Astrocyte (in vitro differentiated cells and primary cell): ENCODE measurements around the gene TRIM72.

Experiments
- CTCF ChIP-seq: IDR thresholded peaks from 2 replicates; pipeline ENCODE4 v1.5.1; 2011; ENCODE audit warnings: low read depth, mild to moderate bottlenecking, inconsistent platforms, low read length, moderate library complexity; ENCODE audit not compliant: insufficient read depth
- EZH2 ChIP-seq: IDR thresholded peaks from 2 replicates; pipeline ENCODE4 v1.6.1; 2012; ENCODE audit warnings: mild to moderate bottlenecking, low read length, inconsistent platforms; ENCODE audit not compliant: insufficient read depth

- no peak for TF ChIP-seq CTCF
- TF ChIP-seq EZH2, result no peak
These were observed 42.5 kb downstream of the TRIM72 start for GRCh38 chr16:31256466-31256865.
